HCT116 (cell line): Measurements from ENCODE around the gene FOXN3. TPM values are rescaled to one million over a fixed set of nuclear protein-coding genes. Genes with fewer than 3 reads are reported as not detected.

Source experiments
- ATAC-seq: fragments of 200-7000 bp; cut with Tn5 transposase; 2 replicates; pipeline ENCODE4 v1.9.1; 2020; ENCODE audit warnings: mild to moderate bottlenecking, moderate library complexity
- BruUV-seq: library from RNA; stranded (reverse); fragments of 400-500 nt; replicated peaks from 2 replicates; lab custom pipeline; 2021; lab: Mats Ljungman, UMichigan
- CTCF ChIA-PET: fragments of 300-600 bp; sonication (Branson Sonifier 250); formaldehyde crosslinking; loops from one replicate; lab custom pipeline; 2021; ENCODE audit warnings: antibody characterized with exemption; lab: Charles Lee
- POLR2A ChIA-PET: fragments of 300-600, 350-600 bp; sonication (Branson Sonifier 250); formaldehyde crosslinking; loops from one replicate; lab custom pipeline; 2021; ENCODE audit warnings: antibody characterized with exemption; lab: Charles Lee
- RAD21 ChIA-PET, 2 experiments: fragments of 300-600 bp; sonication (Branson Sonifier 250); formaldehyde crosslinking; loops; one replicate each; lab custom pipeline; 2023; ENCODE audit warnings: low total read pairs in 2 of 2; ENCODE audit not compliant: uncharacterized antibody in 2 of 2, unreplicated experiment in 2 of 2, low non-redundant PET in 1 of 2; lab: Charles Lee
- DNase-seq: peaks from one replicate; pipeline ENCODE4 v3.0.0-alpha.2; 2010; ENCODE audit warnings: low read depth, low spot score
- H2AFZ ChIP-seq: fragments of 200-600 bp; shearing (Covaris generic), sonication (generic); 2 replicates; pipeline ENCODE4 v1.6.1; 2017; ENCODE audit warnings: low read depth, mixed run types, mixed read lengths, antibody characterized with exemption, low read length; ENCODE audit not compliant: poor library complexity, severe bottlenecking
- H3K27ac ChIP-seq: 2 replicates; pipeline ENCODE4 v1.5.1; 2012; ENCODE audit warnings: low read depth, low read length
- H3K27me3 ChIP-seq: fragments of 200-600 bp; sonication (generic); 2 replicates; pipeline ENCODE4 v1.6.1; 2016; ENCODE audit warnings: mixed run types, low read length, mixed read lengths; ENCODE audit not compliant: insufficient read depth
- H3K36me3 ChIP-seq, 2 experiments: fragments of 200-500 bp in 1 of 2; fragments of 200-600 bp in 1 of 2; sonication (Bioruptor generic) in 1 of 2; sonication (generic) in 1 of 2; 2 replicates each; pipeline versions ENCODE4 v1.5.1 to v1.6.1; 2014 to 2016; ENCODE audit warnings: low read length in 2 of 2, inconsistent platforms in 1 of 2, mixed read lengths in 1 of 2, mixed run types in 1 of 2; ENCODE audit not compliant: insufficient read depth in 2 of 2, control insufficient read depth in 1 of 2
- H3K4me1 ChIP-seq, 2 experiments: fragments of 200-600 bp in 1 of 2; sonication (generic) in 1 of 2; 2 replicates each; pipeline versions ENCODE4 v1.5.1 to v1.6.1; 2012 to 2017; ENCODE audit warnings: low read length in 2 of 2, inconsistent platforms in 1 of 2, mild to moderate bottlenecking in 1 of 2, mixed read lengths in 1 of 2, mixed run types in 1 of 2, moderate library complexity in 1 of 2; ENCODE audit not compliant: insufficient read depth in 2 of 2, control insufficient read depth in 1 of 2
- H3K4me2 ChIP-seq: fragments of 200-600 bp; sonication (generic); 2 replicates; pipeline ENCODE4 v1.6.1; 2017; ENCODE audit warnings: mixed run types, low read length, mixed read lengths
- H3K4me3 ChIP-seq, 2 experiments: fragments of 200-600 bp in 1 of 2; sonication (generic) in 1 of 2; replicated peaks in 1 of 2; 2 replicates each; pipeline ENCODE4 v1.5.1; 2011 to 2016; ENCODE audit warnings: low read length in 2 of 2, control low read depth in 1 of 2, low read depth in 1 of 2, mild to moderate bottlenecking in 1 of 2, mixed read lengths in 1 of 2, mixed run types in 1 of 2
- H3K79me2 ChIP-seq: fragments of 200-600 bp; sonication (generic); 2 replicates; pipeline ENCODE4 v1.6.1; 2017; ENCODE audit warnings: mild to moderate bottlenecking, mixed run types, low read length, moderate library complexity, mixed read lengths; ENCODE audit not compliant: insufficient read depth
- H3K9ac ChIP-seq: fragments of 200-600 bp; sonication (generic); 2 replicates; pipeline ENCODE4 v1.6.1; 2016; ENCODE audit warnings: low read length, mixed read lengths
- H3K9me2 ChIP-seq: fragments of 200-600 bp; sonication (generic), shearing (Covaris generic); 2 replicates; pipeline ENCODE4 v1.6.1; 2017; ENCODE audit warnings: mixed run types, mild to moderate bottlenecking, moderate library complexity; ENCODE audit not compliant: insufficient read depth
- H3K9me3 ChIP-seq, 2 experiments: fragments of 200-500 bp in 1 of 2; fragments of 200-600 bp in 1 of 2; sonication (Bioruptor generic) in 1 of 2; sonication (generic) in 1 of 2; 2 replicates each; pipeline ENCODE4 v1.6.1; 2014 to 2017; ENCODE audit warnings: low read length in 2 of 2, mixed read lengths in 2 of 2, inconsistent platforms in 1 of 2, low read depth in 1 of 2, mild to moderate bottlenecking in 1 of 2, mixed run types in 1 of 2, moderate library complexity in 1 of 2; ENCODE audit not compliant: control insufficient read depth in 1 of 2, insufficient read depth in 1 of 2
- H4K20me1 ChIP-seq: fragments of 200-600 bp; sonication (generic), shearing (Covaris generic); 2 replicates; pipeline ENCODE4 v1.6.1; 2017; ENCODE audit warnings: mixed run types, mild to moderate bottlenecking, moderate library complexity; ENCODE audit not compliant: insufficient read depth
- CBX3 ChIP-seq: IDR thresholded peaks from 2 replicates; pipeline ENCODE4 v1.6.1; 2012; ENCODE audit warnings: low read depth
- CEBPB ChIP-seq: IDR thresholded peaks from 2 replicates; pipeline ENCODE4 v1.6.1; 2012; ENCODE audit warnings: low read depth
- EGR1 ChIP-seq: IDR thresholded peaks from 2 replicates; pipeline ENCODE4 v1.6.1; 2012; ENCODE audit warnings: low read depth
- ELF1 ChIP-seq: IDR thresholded peaks from 2 replicates; pipeline ENCODE4 v1.6.1; 2012; ENCODE audit warnings: low read depth, borderline replicate concordance
- EZH2 ChIP-seq: fragments of 200-600 bp; sonication (generic); IDR thresholded peaks from 2 replicates; pipeline ENCODE4 v1.6.1; 2017; ENCODE audit warnings: antibody characterized with exemption, mixed run types
- JUND ChIP-seq: IDR thresholded peaks from 2 replicates; pipeline ENCODE4 v1.6.1; 2012
- POLR2AphosphoS5 ChIP-seq: IDR thresholded peaks from 2 replicates; pipeline ENCODE4 v1.6.1; 2011; ENCODE audit warnings: mild to moderate bottlenecking, low read depth, low read length, moderate library complexity
- RAD21 ChIP-seq: IDR thresholded peaks from 2 replicates; pipeline ENCODE4 v1.6.1; 2012; ENCODE audit warnings: low read depth, mild to moderate bottlenecking
- SP1 ChIP-seq: IDR thresholded peaks from 2 replicates; pipeline ENCODE4 v1.6.1; 2012; ENCODE audit warnings: low read depth
- TCF7L2 ChIP-seq: IDR thresholded peaks from 2 replicates; pipeline ENCODE4 v1.7.0; 2011; ENCODE audit warnings: borderline replicate concordance, inconsistent platforms; ENCODE audit not compliant: insufficient read depth, insufficient read length; ENCODE audit errors: extremely low read depth
- intact Hi-C: fragments of 100-400 bp; cut with micrococcal nuclease; formaldehyde crosslinking; loops from 2 replicates; pipeline ENCODE4 v1.10.0; 2022
- total RNA-seq: library from RNA; stranded (reverse); gene quantifications from one replicate; pipeline ENCODE4 v1.2.1, GENCODE V29; 2021; ENCODE audit not compliant: unreplicated experiment
- TF ChIP-seq, protein P1 (sequence below), 3 experiments: fragments of 200-600 bp in 1 of 3; sonication (generic) in 1 of 3; IDR thresholded peaks in 2 of 3; conservative IDR thresholded peaks in 1 of 3; 2 replicates each; pipeline ENCODE4 v1.5.1; 2012 to 2017; ENCODE audit warnings: low read depth in 2 of 3, low read length in 2 of 3, antibody characterized with exemption in 1 of 3, borderline replicate concordance in 1 of 3, control low read depth in 1 of 3, mild to moderate bottlenecking in 1 of 3, mixed read lengths in 1 of 3, mixed run types in 1 of 3, moderate library complexity in 1 of 3; ENCODE audit not compliant: insufficient read depth in 1 of 3
- TF ChIP-seq, protein P2 (sequence below): IDR thresholded peaks from 2 replicates; pipeline ENCODE4 v1.6.1; 2012
- TF ChIP-seq, protein P3 (sequence below): IDR thresholded peaks from 2 replicates; pipeline ENCODE4 v1.6.1; 2011; ENCODE audit warnings: mild to moderate bottlenecking, low read length, moderate library complexity; ENCODE audit not compliant: insufficient replicate concordance; ENCODE audit errors: extremely low read depth

Gene FOXN3
- total RNA-seq, 1 experiment from 2014 or later, result 20.0 TPM

DNA sequence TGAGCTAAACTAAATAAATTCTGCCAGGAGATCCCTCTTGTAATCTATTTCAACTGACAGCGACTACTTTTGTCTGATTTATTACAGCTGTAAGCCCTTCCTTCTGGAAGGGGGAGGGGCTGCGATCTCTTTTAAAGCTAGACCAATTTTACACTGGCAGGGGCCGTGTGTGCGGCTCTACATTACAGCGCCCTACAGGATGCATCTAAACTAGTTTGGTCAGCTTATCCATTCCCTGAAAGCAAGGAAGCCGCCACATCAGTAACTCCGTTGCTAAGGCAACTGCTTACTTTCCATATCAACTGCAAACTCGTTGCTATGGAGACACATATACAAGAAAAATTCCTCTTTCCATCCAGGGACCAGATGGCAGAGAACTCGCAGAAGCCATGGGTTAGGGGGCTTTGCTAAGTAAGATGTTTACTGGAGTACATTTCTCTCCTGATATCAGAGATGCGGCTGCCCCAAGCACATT, 17.4 kb downstream of the FOXN3 start (continued):
- TF ChIP-seq, protein P1, sequence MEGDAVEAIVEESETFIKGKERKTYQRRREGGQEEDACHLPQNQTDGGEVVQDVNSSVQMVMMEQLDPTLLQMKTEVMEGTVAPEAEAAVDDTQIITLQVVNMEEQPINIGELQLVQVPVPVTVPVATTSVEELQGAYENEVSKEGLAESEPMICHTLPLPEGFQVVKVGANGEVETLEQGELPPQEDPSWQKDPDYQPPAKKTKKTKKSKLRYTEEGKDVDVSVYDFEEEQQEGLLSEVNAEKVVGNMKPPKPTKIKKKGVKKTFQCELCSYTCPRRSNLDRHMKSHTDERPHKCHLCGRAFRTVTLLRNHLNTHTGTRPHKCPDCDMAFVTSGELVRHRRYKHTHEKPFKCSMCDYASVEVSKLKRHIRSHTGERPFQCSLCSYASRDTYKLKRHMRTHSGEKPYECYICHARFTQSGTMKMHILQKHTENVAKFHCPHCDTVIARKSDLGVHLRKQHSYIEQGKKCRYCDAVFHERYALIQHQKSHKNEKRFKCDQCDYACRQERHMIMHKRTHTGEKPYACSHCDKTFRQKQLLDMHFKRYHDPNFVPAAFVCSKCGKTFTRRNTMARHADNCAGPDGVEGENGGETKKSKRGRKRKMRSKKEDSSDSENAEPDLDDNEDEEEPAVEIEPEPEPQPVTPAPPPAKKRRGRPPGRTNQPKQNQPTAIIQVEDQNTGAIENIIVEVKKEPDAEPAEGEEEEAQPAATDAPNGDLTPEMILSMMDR (IDR thresholded peaks at IDR 0.05 in 2 of 3, conservative IDR thresholded peaks at IDR 0.05 in 1 of 3; ENCODE audit: borderline replicate concordance in 1 of 3, insufficient read depth in 1 of 3, low read depth in 2 of 3, low read length in 2 of 3), result no peak
- no peak for TF ChIP-seq ELF1
- TF ChIP-seq TCF7L2, result no peak
- TF ChIP-seq EZH2, result no peak
- TF ChIP-seq, protein P2, sequence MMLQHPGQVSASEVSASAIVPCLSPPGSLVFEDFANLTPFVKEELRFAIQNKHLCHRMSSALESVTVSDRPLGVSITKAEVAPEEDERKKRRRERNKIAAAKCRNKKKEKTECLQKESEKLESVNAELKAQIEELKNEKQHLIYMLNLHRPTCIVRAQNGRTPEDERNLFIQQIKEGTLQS, result no peak
- no peak for TF ChIP-seq POLR2AphosphoS5
- TF ChIP-seq JUND, result no peak
- TF ChIP-seq, all 23 proteins: peak for 0

DNA sequence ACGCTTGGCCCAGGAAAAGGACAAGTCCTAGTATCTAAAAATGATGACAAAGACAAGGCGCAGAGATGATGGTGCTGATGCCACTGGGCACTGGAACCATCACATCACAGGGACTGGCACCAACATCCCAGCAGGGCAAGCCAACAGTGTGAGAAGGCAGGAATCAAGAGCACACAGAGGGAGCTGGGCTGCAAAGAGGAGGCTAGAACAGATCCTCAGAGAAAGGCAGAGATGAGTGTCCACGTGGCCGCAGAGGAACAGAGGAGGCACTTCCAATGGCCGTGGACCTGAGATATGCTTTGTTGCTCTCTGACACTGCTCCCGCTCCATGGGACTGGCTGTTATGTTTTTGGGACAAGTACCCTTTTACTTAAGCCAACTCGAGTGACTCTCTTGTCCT, 17.9 kb downstream of the FOXN3 start:
- no peaks in the 10 kb centered on the region for H3K79me2 ChIP-seq
- no peaks in the 10 kb centered on the region for H3K9me3 ChIP-seq
- no peaks in the 10 kb centered on the region for H3K27me3 ChIP-seq
- H3K9ac ChIP-seq, result no peak overlapping the region
- no peaks in the 10 kb centered on the region for H3K9me2 ChIP-seq
- no peak overlapping the region for H3K4me2 ChIP-seq
- H3K36me3 ChIP-seq, result no peaks in the 10 kb centered on the region
- no peaks in the 10 kb centered on the region for H3K4me1 ChIP-seq
- ATAC-seq (no peak), DNase-seq (no peak)
- no peak overlapping the region for H3K27ac ChIP-seq
- H3K4me3 ChIP-seq, result no peak overlapping the region
- BruUV-seq, result no TSS peak
- H4K20me1 ChIP-seq, result no peaks in the 10 kb centered on the region
- RAD21 ChIA-PET, result no interaction called here
- CTCF ChIA-PET, result no interaction called here
- TF ChIP-seq TCF7L2 (no peak), EZH2 (no peak), CEBPB (no peak), CBX3 (no peak), SP1 (no peak), EGR1 (no peak), ELF1 (no peak), RAD21 (no peak)
- TF ChIP-seq, protein P3, sequence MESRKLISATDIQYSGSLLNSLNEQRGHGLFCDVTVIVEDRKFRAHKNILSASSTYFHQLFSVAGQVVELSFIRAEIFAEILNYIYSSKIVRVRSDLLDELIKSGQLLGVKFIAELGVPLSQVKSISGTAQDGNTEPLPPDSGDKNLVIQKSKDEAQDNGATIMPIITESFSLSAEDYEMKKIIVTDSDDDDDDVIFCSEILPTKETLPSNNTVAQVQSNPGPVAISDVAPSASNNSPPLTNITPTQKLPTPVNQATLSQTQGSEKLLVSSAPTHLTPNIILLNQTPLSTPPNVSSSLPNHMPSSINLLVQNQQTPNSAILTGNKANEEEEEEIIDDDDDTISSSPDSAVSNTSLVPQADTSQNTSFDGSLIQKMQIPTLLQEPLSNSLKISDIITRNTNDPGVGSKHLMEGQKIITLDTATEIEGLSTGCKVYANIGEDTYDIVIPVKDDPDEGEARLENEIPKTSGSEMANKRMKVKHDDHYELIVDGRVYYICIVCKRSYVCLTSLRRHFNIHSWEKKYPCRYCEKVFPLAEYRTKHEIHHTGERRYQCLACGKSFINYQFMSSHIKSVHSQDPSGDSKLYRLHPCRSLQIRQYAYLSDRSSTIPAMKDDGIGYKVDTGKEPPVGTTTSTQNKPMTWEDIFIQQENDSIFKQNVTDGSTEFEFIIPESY, result no peak
- intact Hi-C loops, result no loop called here
- POLR2A ChIA-PET, result no interaction called here
- no peak overlapping the region for H2AFZ ChIP-seq
